Liver (tissue), 3 donors: ENCODE results near the gene PFKP.
A peak's percentile ranks its signal among the peaks of the same experiment; 100 is the strongest.

Experiments
- CTCF ChIP-seq: fragments of 150-350 bp; IDR thresholded peaks from 2 replicates; pipeline ENCODE4 v1.5.1; 2017; ENCODE audit warnings: improper control_type of control experiment, low read depth, low read length; ENCODE audit not compliant: missing input control
- FOXA1 ChIP-seq: IDR thresholded peaks from 2 replicates; pipeline ENCODE4 v1.6.1; 2016; ENCODE audit warnings: antibody characterized with exemption
- GABPA ChIP-seq, 2 donors: IDR thresholded peaks in 1 of 2; conservative IDR thresholded peaks in 1 of 2; 2 replicates each; pipeline ENCODE4 v1.6.1; 2016; ENCODE audit warnings: antibody characterized with exemption in 2 of 2, mild to moderate bottlenecking in 1 of 2, moderate library complexity in 1 of 2
- JUND ChIP-seq, 2 donors: IDR thresholded peaks; 2 replicates each; pipeline ENCODE4 v1.6.1; 2016; ENCODE audit warnings: antibody characterized with exemption in 2 of 2
- MAX ChIP-seq: IDR thresholded peaks from 2 replicates; pipeline ENCODE4 v1.6.1; 2016; ENCODE audit warnings: antibody characterized with exemption
- NR2F2 ChIP-seq: IDR thresholded peaks from 2 replicates; pipeline ENCODE4 v1.6.1; 2016; ENCODE audit warnings: antibody characterized with exemption
- RAD21 ChIP-seq, 2 donors: IDR thresholded peaks; 2 replicates each; pipeline ENCODE4 v1.6.1; 2016; ENCODE audit warnings: antibody characterized with exemption in 2 of 2, mild to moderate bottlenecking in 2 of 2
- REST ChIP-seq: IDR thresholded peaks from 2 replicates; pipeline ENCODE4 v1.6.1; 2016; ENCODE audit warnings: antibody characterized with exemption, mild to moderate bottlenecking
- RXRA ChIP-seq, 2 donors: IDR thresholded peaks; 2 replicates each; pipeline ENCODE4 v1.6.1; 2017 to 2018; ENCODE audit warnings: antibody characterized with exemption in 2 of 2, mild to moderate bottlenecking in 1 of 2
- SP1 ChIP-seq: IDR thresholded peaks from 2 replicates; pipeline ENCODE4 v1.6.1; 2018; ENCODE audit warnings: antibody characterized with exemption, mild to moderate bottlenecking
- ZBTB33 ChIP-seq: IDR thresholded peaks from 2 replicates; pipeline ENCODE4 v1.6.1; 2016; ENCODE audit warnings: antibody characterized with exemption
- donor health status: healthy.
- donor health status: healthy.

- no peak for TF ChIP-seq JUND (IDR thresholded peaks at IDR 0.05)
- TF ChIP-seq CTCF, result peak; percentile 18
- TF ChIP-seq REST, result no peak
- TF ChIP-seq GABPA (IDR thresholded peaks at IDR 0.05 in 1 of 2, conservative IDR thresholded peaks at IDR 0.05 in 1 of 2), result no peak
- peak in 1 of 2 donors; percentile 39 for TF ChIP-seq RAD21 (IDR thresholded peaks at IDR 0.05)
- TF ChIP-seq NR2F2, result no peak
- no peak for TF ChIP-seq MAX
- no peak for TF ChIP-seq RXRA (IDR thresholded peaks at IDR 0.05)
- TF ChIP-seq SP1, result no peak
- no peak for TF ChIP-seq FOXA1
- no peak for TF ChIP-seq ZBTB33
These were observed 1.0 kb downstream of the PFKP start for GRCh38 chr10:3068201-3068967.
